22Rv1 (cell line): Measurements from ENCODE around the gene SLC25A21.
"Not testable (repeated sequence)": the region's sequence is repeated elsewhere in the genome, so short reads cannot be mapped to it uniquely, and the experiment has no call there.

Experiments
- H3K27ac ChIP-seq: fragments of 450-650 bp; 2 replicates; pipeline ENCODE4 v1.5.1; 2017
- ZFX ChIP-seq: fragments of 450-650 bp; IDR thresholded peaks from 2 replicates; pipeline ENCODE4 v1.6.1; 2017; ENCODE audit warnings: antibody characterized with exemption, borderline replicate concordance
- TF ChIP-seq, protein P1 (sequence below): fragments of 450-650 bp; IDR thresholded peaks from 2 replicates; pipeline ENCODE4 v1.5.1; 2017; ENCODE audit warnings: mild to moderate bottlenecking

SLC25A21 gene

DNA sequence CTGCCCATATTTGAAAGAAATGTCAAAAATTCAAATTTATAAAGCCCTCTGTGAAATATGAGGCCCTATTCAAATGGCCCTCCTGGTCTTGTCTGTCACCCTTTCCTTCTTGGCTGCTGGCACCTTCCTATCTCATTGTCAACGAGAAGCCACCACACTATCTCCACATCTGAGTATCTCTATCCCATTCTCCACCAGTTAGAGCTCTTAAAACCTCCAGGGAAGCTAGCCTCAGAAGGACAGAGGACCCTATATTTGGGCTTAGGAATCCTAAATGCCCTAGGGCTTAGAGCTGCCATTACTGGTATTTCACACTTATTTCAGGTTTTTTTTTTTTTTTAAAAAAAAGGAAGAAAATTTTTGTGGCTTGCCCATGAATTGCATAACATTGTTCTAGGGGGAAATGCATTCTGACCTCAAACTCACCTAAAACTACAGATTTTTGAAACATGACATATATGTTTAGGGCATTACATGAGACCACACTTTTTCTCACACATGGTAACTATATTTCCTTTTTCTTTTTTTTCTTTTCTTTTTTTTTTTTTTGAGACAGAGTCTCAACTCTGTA, 25.0 kb downstream of the SLC25A21 start:
- H3K27ac ChIP-seq: no peak overlapping the region
- TF ChIP-seq ZFX: no peak
- TF ChIP-seq, protein P1, sequence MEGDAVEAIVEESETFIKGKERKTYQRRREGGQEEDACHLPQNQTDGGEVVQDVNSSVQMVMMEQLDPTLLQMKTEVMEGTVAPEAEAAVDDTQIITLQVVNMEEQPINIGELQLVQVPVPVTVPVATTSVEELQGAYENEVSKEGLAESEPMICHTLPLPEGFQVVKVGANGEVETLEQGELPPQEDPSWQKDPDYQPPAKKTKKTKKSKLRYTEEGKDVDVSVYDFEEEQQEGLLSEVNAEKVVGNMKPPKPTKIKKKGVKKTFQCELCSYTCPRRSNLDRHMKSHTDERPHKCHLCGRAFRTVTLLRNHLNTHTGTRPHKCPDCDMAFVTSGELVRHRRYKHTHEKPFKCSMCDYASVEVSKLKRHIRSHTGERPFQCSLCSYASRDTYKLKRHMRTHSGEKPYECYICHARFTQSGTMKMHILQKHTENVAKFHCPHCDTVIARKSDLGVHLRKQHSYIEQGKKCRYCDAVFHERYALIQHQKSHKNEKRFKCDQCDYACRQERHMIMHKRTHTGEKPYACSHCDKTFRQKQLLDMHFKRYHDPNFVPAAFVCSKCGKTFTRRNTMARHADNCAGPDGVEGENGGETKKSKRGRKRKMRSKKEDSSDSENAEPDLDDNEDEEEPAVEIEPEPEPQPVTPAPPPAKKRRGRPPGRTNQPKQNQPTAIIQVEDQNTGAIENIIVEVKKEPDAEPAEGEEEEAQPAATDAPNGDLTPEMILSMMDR: no peak

DNA sequence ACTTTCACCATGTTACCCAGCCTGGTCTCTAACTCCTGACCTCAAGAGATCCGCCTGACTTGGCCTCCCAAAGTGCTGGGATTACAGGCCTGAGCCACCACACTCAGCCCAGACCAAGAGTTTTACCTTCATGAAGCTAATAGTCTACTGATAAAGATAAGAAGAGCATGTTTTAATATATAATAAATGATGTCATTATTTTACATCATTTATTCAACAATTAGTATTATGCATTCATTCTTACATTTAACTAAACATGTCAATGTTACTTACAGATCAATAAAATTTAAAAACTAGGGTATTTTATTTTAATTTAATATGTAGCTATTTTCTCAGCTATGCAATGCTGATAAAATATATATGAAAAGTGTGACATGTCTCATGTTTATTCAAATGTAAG, 26.0 kb downstream of the SLC25A21 start:
- not testable (repeated sequence) for H3K27ac ChIP-seq

DNA sequence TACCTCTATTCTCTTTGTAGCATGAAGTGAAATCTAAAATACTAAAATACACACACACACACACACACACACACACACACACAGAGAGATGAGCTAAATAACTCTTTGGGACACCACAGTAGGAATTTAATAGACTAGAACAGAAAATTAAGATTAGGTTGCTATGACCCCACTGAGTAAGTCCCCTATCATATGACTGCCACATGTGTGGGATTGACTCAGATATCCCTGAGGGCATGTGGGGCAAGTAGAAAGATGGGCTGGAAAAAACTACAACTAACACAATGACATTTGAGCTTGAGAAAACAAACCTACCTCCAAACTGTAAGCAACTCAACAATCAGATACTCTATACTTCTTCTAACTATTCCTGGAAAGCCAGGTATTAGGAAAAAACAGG, 27.0 kb downstream of the SLC25A21 start:
- no peak for TF ChIP-seq ZFX
- TF ChIP-seq, protein P1: no peak
- H3K27ac ChIP-seq: no peak overlapping the region

- no peak overlapping the region for H3K27ac ChIP-seq
- TF ChIP-seq, protein P1: no peak
- no peak for TF ChIP-seq ZFX
These were observed 27.6 kb downstream of the SLC25A21 start for GRCh38 chr14:37144729-37145363.

- TF ChIP-seq, protein P1: no peak
- no peak for TF ChIP-seq ZFX
- H3K27ac ChIP-seq: no peak overlapping the region
These were observed 28.9 kb downstream of the SLC25A21 start for GRCh38 chr14:37143475-37143874.

DNA sequence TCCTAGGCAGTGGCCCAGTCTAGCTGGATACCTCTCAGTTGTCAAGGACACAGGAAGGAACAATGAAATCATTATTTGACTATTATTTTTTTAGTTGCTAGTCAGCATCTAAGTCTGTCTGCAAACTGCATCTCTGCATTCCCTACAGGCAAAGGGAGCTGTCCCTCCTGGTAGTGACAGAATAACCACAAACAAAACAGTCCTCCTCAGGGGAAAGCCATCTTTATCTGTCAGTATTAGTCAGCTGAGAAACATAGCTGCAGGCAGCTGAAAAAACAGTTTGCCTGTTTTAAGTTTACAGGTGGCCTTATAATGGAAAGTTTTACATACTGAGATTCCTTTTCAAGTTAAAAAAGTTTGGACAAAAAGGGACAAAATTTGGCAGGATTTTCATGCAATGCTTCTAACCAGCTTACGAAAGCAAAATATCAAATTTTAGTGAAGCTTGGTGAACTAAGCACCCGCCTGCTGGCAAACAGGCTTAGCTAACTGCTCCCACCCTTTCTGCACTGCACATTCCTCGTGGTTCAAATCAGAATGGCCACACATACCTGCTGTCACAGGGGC, 29.5 kb downstream of the SLC25A21 start:
- H3K27ac ChIP-seq: no peak overlapping the region
- TF ChIP-seq, protein P1: no peak
- no peak for TF ChIP-seq ZFX

- TF ChIP-seq ZFX: no peak
- TF ChIP-seq, protein P1: no peak
- no peak overlapping the region for H3K27ac ChIP-seq
These were observed 32.2 kb downstream of the SLC25A21 start for GRCh38 chr14:37140176-37140575.

GRCh38 chr14:37139710-37140109, 32.7 kb downstream of the SLC25A21 start:
- TF ChIP-seq, protein P1: no peak
- TF ChIP-seq ZFX: no peak
- no peak overlapping the region for H3K27ac ChIP-seq
